K562 (cell line): ENCODE measurements around the gene PLEKHA5.

Experiments
- AFF1 ChIP-seq, 2 experiments: fragments of 450-650 bp; IDR thresholded peaks; 2 replicates each; pipeline ENCODE4 v1.6.1; 2018; ENCODE audit warnings: mild to moderate bottlenecking in 2 of 2, low read depth in 1 of 2; ENCODE audit not compliant: partially characterized antibody in 2 of 2
- CTCF ChIP-seq, 3 experiments: IDR thresholded peaks in 2 of 3; conservative IDR thresholded peaks in 1 of 3; 2 replicates each; pipeline ENCODE4 v1.5.1; 2011 to 2012; ENCODE audit warnings: low read length in 3 of 3, mild to moderate bottlenecking in 3 of 3, control low read depth in 2 of 3, improper control_type of control experiment in 1 of 3, inconsistent platforms in 1 of 3, low read depth in 1 of 3, mixed read lengths in 1 of 3, moderate library complexity in 1 of 3; ENCODE audit not compliant: insufficient read depth in 2 of 3
- EGR1 ChIP-seq: fragments of 450-650 bp; conservative IDR thresholded peaks from 2 replicates; pipeline ENCODE4 v1.6.1; 2017; ENCODE audit warnings: mild to moderate bottlenecking
- FOXK1 ChIP-seq: sonication (generic); formaldehyde crosslinking; IDR thresholded peaks from 2 replicates; pipeline ENCODE4 v1.8.0; 2022; ENCODE audit warnings: missing genetic modification reagents, mild to moderate bottlenecking, borderline replicate concordance
- JUND ChIP-seq, 2 experiments: IDR thresholded peaks; 2 replicates in 1 of 2; 3 replicates in 1 of 2; pipeline ENCODE4 v1.6.1; 2011; ENCODE audit warnings: borderline replicate concordance in 2 of 2, low read depth in 2 of 2, low read length in 2 of 2, improper control_type of control experiment in 1 of 2, missing biosample characterization in 1 of 2, missing genetic modification characterization in 1 of 2, missing genetic modification reagents in 1 of 2
- MED1 ChIP-seq: sonication (generic); formaldehyde crosslinking; IDR thresholded peaks from 2 replicates; pipeline ENCODE4 v1.8.1; 2023; ENCODE audit warnings: missing genetic modification reagents, borderline replicate concordance
- POLR2A ChIP-seq: fragments of 450-650 bp; conservative IDR thresholded peaks from 2 replicates; pipeline ENCODE4 v1.6.1; 2016
- TCF7 ChIP-seq: sonication (generic); IDR thresholded peaks from 2 replicates; pipeline ENCODE4 v1.6.1; 2016; ENCODE audit warnings: antibody characterized with exemption, borderline replicate concordance
- TEAD4 ChIP-seq, 2 experiments: sonication (generic) in 1 of 2; formaldehyde crosslinking in 1 of 2; IDR thresholded peaks; 2 replicates each; pipeline versions ENCODE4 v1.6.1 to v1.8.0; 2012 to 2022; ENCODE audit warnings: borderline replicate concordance in 1 of 2, inconsistent platforms in 1 of 2, low read length in 1 of 2, mild to moderate bottlenecking in 1 of 2, missing genetic modification reagents in 1 of 2
- ZNF121 ChIP-seq: sonication (generic); formaldehyde crosslinking; conservative IDR thresholded peaks from 2 replicates; pipeline ENCODE4 v1.8.0; 2022; ENCODE audit warnings: missing genetic modification reagents
- ZNF644 ChIP-seq: fragments of 200-800 bp; sonication (Bioruptor generic); IDR thresholded peaks from 2 replicates; pipeline ENCODE4 v1.6.1; 2016; ENCODE audit warnings: low read depth, missing genetic modification characterization, missing compliant biosample characterization

GRCh38 chr12:19234171-19234704 lies 104.7 kb downstream of the PLEKHA5 start:
- TF ChIP-seq ZNF121 (CRISPR knock-in tag), result no peak
- TF ChIP-seq MED1, result no peak
- TF ChIP-seq TCF7, result no peak
- no peak for TF ChIP-seq ZNF644
- TF ChIP-seq JUND (IDR thresholded peaks at IDR 0.05; ENCODE audit: borderline replicate concordance, low read depth, low read length), result no peak
- no peak for TF ChIP-seq JUND (tag; IDR thresholded peaks at IDR 0.05; ENCODE audit: borderline replicate concordance, low read depth, low read length)
- no peak for TF ChIP-seq CTCF (IDR thresholded peaks at IDR 0.05 in 2 of 3, conservative IDR thresholded peaks at IDR 0.05 in 1 of 3; ENCODE audit: insufficient read depth in 2 of 3, low read depth in 1 of 3, low read length in 3 of 3)
- no peak for TF ChIP-seq TEAD4 (IDR thresholded peaks at IDR 0.05; ENCODE audit: low read length)
- TF ChIP-seq TEAD4 (CRISPR knock-in tag; IDR thresholded peaks at IDR 0.05; ENCODE audit: borderline replicate concordance), result no peak
- no peak for TF ChIP-seq POLR2A
- no peak for TF ChIP-seq EGR1
- no peak for TF ChIP-seq AFF1 (IDR thresholded peaks at IDR 0.05; ENCODE audit: low read depth in 1 of 2, partially characterized antibody in 2 of 2)
- no peak for TF ChIP-seq FOXK1 (CRISPR knock-in tag)
